Caco-2 (cell line): ENCODE results near the gene ADPRS. TPM values are rescaled to one million over a fixed set of nuclear protein-coding genes. Genes with fewer than 3 reads are reported as not detected.

Experiments used
- BruUV-seq: library from RNA; stranded (reverse); fragments of 400-500 nt; replicated peaks from 2 replicates; lab custom pipeline; 2021; lab: Mats Ljungman, UMichigan
- CTCF ChIA-PET: fragments of 300-600 bp; sonication (Branson Sonifier 250); formaldehyde crosslinking; loops from one replicate; lab custom pipeline; 2022; ENCODE audit warnings: antibody characterized with exemption; lab: Charles Lee
- POLR2A ChIA-PET: fragments of 300-600 bp; sonication (Branson Sonifier 250); formaldehyde crosslinking; loops from one replicate; lab custom pipeline; 2022; ENCODE audit warnings: antibody characterized with exemption; lab: Charles Lee
- DNase-seq, 2 experiments: peaks; one replicate each; pipeline versions ENCODE4 v3.0.0 to v3.0.0-alpha.2; 2020 to 2022
- H3K27me3 ChIP-seq: replicated peaks from 2 replicates; pipeline ENCODE4 v1.6.0; 2011; ENCODE audit warnings: low read length; ENCODE audit not compliant: control insufficient read depth, insufficient read depth
- H3K36me3 ChIP-seq: 2 replicates; pipeline ENCODE4 v1.5.1; 2011; ENCODE audit warnings: low read length; ENCODE audit not compliant: control insufficient read depth, insufficient read depth
- H3K4me1 ChIP-seq: fragments of 250-450 bp; sonication (Bioruptor Pico); 2 replicates; pipeline ENCODE4 v1.5.1; 2020; ENCODE audit warnings: mild to moderate bottlenecking
- H3K4me3 ChIP-seq: 2 replicates; pipeline ENCODE4 v1.5.1; 2011; ENCODE audit warnings: low read depth, mild to moderate bottlenecking, control low read depth, low read length
- H3K9me3 ChIP-seq: fragments of 250-450 bp; sonication (Bioruptor Pico); 2 replicates; pipeline ENCODE4 v1.5.1; 2020; ENCODE audit warnings: mild to moderate bottlenecking, moderate library complexity
- H3K27ac Mint-ChIP-seq: one replicate; pipeline ENCODE4 v1.8.0; 2022; ENCODE audit warnings: mixed read lengths; ENCODE audit not compliant: unreplicated experiment
- H3K27me3 Mint-ChIP-seq: one replicate; pipeline ENCODE4 v1.8.0; 2022; ENCODE audit warnings: mixed read lengths; ENCODE audit not compliant: insufficient read depth, unreplicated experiment
- H3K36me3 Mint-ChIP-seq: one replicate; pipeline ENCODE4 v1.8.0; 2022; ENCODE audit warnings: mild to moderate bottlenecking, mixed read lengths; ENCODE audit not compliant: insufficient read depth, unreplicated experiment
- H3K4me1 Mint-ChIP-seq: one replicate; pipeline ENCODE4 v1.8.0; 2022; ENCODE audit warnings: low read depth, mixed read lengths; ENCODE audit not compliant: unreplicated experiment
- H3K4me3 Mint-ChIP-seq: one replicate; pipeline ENCODE4 v1.8.0; 2022; ENCODE audit warnings: mild to moderate bottlenecking, moderate library complexity, mixed read lengths; ENCODE audit not compliant: unreplicated experiment
- H3K9me3 Mint-ChIP-seq: one replicate; pipeline ENCODE4 v1.8.0; 2022; ENCODE audit warnings: mixed read lengths; ENCODE audit not compliant: unreplicated experiment
- CTCF ChIP-seq, 2 experiments: fragments of 200-600 bp in 1 of 2; IDR thresholded peaks; 1 replicate in 1 of 2; 2 replicates in 1 of 2; pipeline versions ENCODE4 v1.5.1 to v1.8.0; 2011 to 2022; ENCODE audit warnings: antibody characterized with exemption in 1 of 2, control low read depth in 1 of 2, inconsistent platforms in 1 of 2, low read depth in 1 of 2, low read length in 1 of 2, mild to moderate bottlenecking in 1 of 2, moderate library complexity in 1 of 2; ENCODE audit not compliant: insufficient read depth in 1 of 2, severe bottlenecking in 1 of 2, unreplicated experiment in 1 of 2
- intact Hi-C: fragments of 100-400 bp; cut with micrococcal nuclease; formaldehyde crosslinking; loops from one replicate; pipeline ENCODE4 v1.10.0; 2022; ENCODE audit not compliant: unreplicated experiment
- total RNA-seq: library from RNA; stranded (reverse); gene quantifications from 2 replicates; pipeline ENCODE4 v1.2.3, GENCODE V29; 2022

Gene ADPRS
- total RNA-seq, 1 experiment from 2014 or later = 19.3 TPM

- Histone ChIP-seq H3K4me1 (0 out of 2 replicates have a peak, but pooled peaks cover 6% of the 10 kb centered on the region), H3K9me3 (no peaks in the 10 kb centered on the region), H3K36me3 (no peaks in the 10 kb centered on the region), H3K27me3 (no peaks in the 10 kb centered on the region), H3K4me3 (no peak overlapping the region)
- CTCF ChIA-PET = no interaction called here
- Mint-ChIP-seq H3K4me1 (no peaks in the 10 kb centered on the region), H3K27ac (no peak overlapping the region), H3K9me3 (no peaks in the 10 kb centered on the region), H3K4me3 (no peak overlapping the region), H3K36me3 (peaks cover 3% of the 10 kb centered on the region), H3K27me3 (no peaks in the 10 kb centered on the region)
- no peak for DNase-seq
- BruUV-seq = no TSS peak
- no peak for TF ChIP-seq CTCF (IDR thresholded peaks at IDR 0.05; ENCODE audit: insufficient read depth in 1 of 2, low read depth in 1 of 2, low read length in 1 of 2, severe bottlenecking in 1 of 2, unreplicated experiment in 1 of 2)
- POLR2A ChIA-PET = no interaction called here
- intact Hi-C loops = no loop called here
Observed at GRCh38 chr1:36076979-36077573, 11.6 kb upstream of the ADPRS start.

GRCh38 chr1:36080236-36080635 lies 8.5 kb upstream of the ADPRS start:
- no peak for DNase-seq
- no peaks in the 10 kb centered on the region for H3K27me3 ChIP-seq
- peaks cover 5% of the 10 kb centered on the region for H3K36me3 Mint-ChIP-seq
- H3K27me3 Mint-ChIP-seq = no peaks in the 10 kb centered on the region
- no TSS peak for BruUV-seq
- no peak overlapping the region for H3K4me3 ChIP-seq
- 0 out of 2 replicates have a peak, but pooled peaks cover 6% of the 10 kb centered on the region for H3K4me1 ChIP-seq
- no peaks in the 10 kb centered on the region for H3K9me3 Mint-ChIP-seq
- no peaks in the 10 kb centered on the region for H3K4me1 Mint-ChIP-seq
- TF ChIP-seq CTCF (IDR thresholded peaks at IDR 0.05; ENCODE audit: insufficient read depth in 1 of 2, low read depth in 1 of 2, low read length in 1 of 2, severe bottlenecking in 1 of 2, unreplicated experiment in 1 of 2) = no peak
- no peaks in the 10 kb centered on the region for H3K36me3 ChIP-seq
- no peak overlapping the region for H3K27ac Mint-ChIP-seq
- ChIA-PET POLR2A (no interaction called here), CTCF (no interaction called here)
- no peak overlapping the region for H3K4me3 Mint-ChIP-seq
- H3K9me3 ChIP-seq = no peaks in the 10 kb centered on the region
- intact Hi-C loops = no loop called here

GRCh38 chr1:36080801-36081200 lies 7.9 kb upstream of the ADPRS start:
- Mint-ChIP-seq H3K4me1 (no peaks in the 10 kb centered on the region), H3K27ac (no peak overlapping the region), H3K9me3 (no peaks in the 10 kb centered on the region), H3K36me3 (peaks cover 5% of the 10 kb centered on the region), H3K4me3 (no peak overlapping the region), H3K27me3 (no peaks in the 10 kb centered on the region)
- no peak for TF ChIP-seq CTCF (IDR thresholded peaks at IDR 0.05; ENCODE audit: insufficient read depth in 1 of 2, low read depth in 1 of 2, low read length in 1 of 2, severe bottlenecking in 1 of 2, unreplicated experiment in 1 of 2)
- intact Hi-C loops = no loop called here
- no peak for DNase-seq
- H3K36me3 ChIP-seq = no peaks in the 10 kb centered on the region
- 0 out of 2 replicates have a peak, but pooled peaks cover 6% of the 10 kb centered on the region for H3K4me1 ChIP-seq
- BruUV-seq = no TSS peak
- POLR2A ChIA-PET = no interaction called here
- no peaks in the 10 kb centered on the region for H3K27me3 ChIP-seq
- CTCF ChIA-PET = no interaction called here
- no peak overlapping the region for H3K4me3 ChIP-seq
- no peaks in the 10 kb centered on the region for H3K9me3 ChIP-seq
